Thyroid gland (tissue), 4 donors: ENCODE data around the gene ARHGEF10L. TPM values are rescaled to one million over a fixed set of nuclear protein-coding genes. Genes with fewer than 3 reads are reported as not detected.

Experiments
- DNase-seq, 2 donors: peaks; one replicate each; pipeline ENCODE4 v3.0.0-alpha.2; 2019
- H3K27ac ChIP-seq, 3 donors: fragments of 200-600 bp; sonication (generic); 1 replicate in 2 of 3; 2 replicates in 1 of 3; pipeline ENCODE4 v1.5.1; 2016 to 2019; ENCODE audit warnings: mild to moderate bottlenecking in 1 of 3, moderate library complexity in 1 of 3
- H3K27me3 ChIP-seq: fragments of 200-600 bp; sonication (generic); one replicate; pipeline ENCODE4 v1.5.1; 2019
- H3K36me3 ChIP-seq, 2 donors: fragments of 200-600 bp; sonication (generic); one replicate each; pipeline ENCODE4 v1.5.1; 2016 to 2019
- H3K4me1 ChIP-seq, 2 donors: fragments of 200-600 bp; sonication (generic); one replicate each; pipeline ENCODE4 v1.5.1; 2017 to 2019
- H3K4me3 ChIP-seq, 3 donors: fragments of 200-600 bp; sonication (generic); replicated peaks in 1 of 3; 1 replicate in 2 of 3; 2 replicates in 1 of 3; pipeline ENCODE4 v1.5.1; 2016; ENCODE audit warnings: mild to moderate bottlenecking in 1 of 3
- H3K9me3 ChIP-seq: fragments of 200-600 bp; sonication (generic); one replicate; pipeline ENCODE4 v1.5.1; 2017
- POLR2A ChIP-seq, 2 donors: fragments of 450-650 bp; IDR thresholded peaks; one replicate each; pipeline ENCODE4 v1.6.1; 2017; ENCODE audit warnings: antibody characterized with exemption in 2 of 2, mild to moderate bottlenecking in 2 of 2, moderate library complexity in 1 of 2
- WGBS, 2 donors: methylation state at CpG; one replicate each; pipeline ENCODE4 v1.1.5; 2017; 5-methylcytosine and 5-hydroxymethylcytosine counted together
- intact Hi-C: fragments of 100-400 bp; cut with DNase I; formaldehyde crosslinking; loops from one replicate; pipeline ENCODE4 v1.15.1; 2023
- total RNA-seq, 4 donors: library from RNA; depleted of rRNA; stranded (reverse); fragments of >200 nt; gene quantifications; one replicate each; pipeline ENCODE4 v1.2.3, GENCODE V29; 2016
- TF ChIP-seq, protein P1 (sequence below), 6 experiments: fragments of 200-600 bp in 3 of 6; fragments of 450-650 bp in 3 of 6; sonication (generic) in 3 of 6; IDR thresholded peaks; one replicate each; pipeline ENCODE4 v1.5.1; 2016 to 2019; ENCODE audit warnings: antibody characterized with exemption in 6 of 6, mild to moderate bottlenecking in 2 of 6, inconsistent platforms in 1 of 6, moderate library complexity in 1 of 6

ARHGEF10L gene
- total RNA-seq, 4 donors from 2014 or later = 32.2 to 64.5 (median 51.4) TPM

DNA sequence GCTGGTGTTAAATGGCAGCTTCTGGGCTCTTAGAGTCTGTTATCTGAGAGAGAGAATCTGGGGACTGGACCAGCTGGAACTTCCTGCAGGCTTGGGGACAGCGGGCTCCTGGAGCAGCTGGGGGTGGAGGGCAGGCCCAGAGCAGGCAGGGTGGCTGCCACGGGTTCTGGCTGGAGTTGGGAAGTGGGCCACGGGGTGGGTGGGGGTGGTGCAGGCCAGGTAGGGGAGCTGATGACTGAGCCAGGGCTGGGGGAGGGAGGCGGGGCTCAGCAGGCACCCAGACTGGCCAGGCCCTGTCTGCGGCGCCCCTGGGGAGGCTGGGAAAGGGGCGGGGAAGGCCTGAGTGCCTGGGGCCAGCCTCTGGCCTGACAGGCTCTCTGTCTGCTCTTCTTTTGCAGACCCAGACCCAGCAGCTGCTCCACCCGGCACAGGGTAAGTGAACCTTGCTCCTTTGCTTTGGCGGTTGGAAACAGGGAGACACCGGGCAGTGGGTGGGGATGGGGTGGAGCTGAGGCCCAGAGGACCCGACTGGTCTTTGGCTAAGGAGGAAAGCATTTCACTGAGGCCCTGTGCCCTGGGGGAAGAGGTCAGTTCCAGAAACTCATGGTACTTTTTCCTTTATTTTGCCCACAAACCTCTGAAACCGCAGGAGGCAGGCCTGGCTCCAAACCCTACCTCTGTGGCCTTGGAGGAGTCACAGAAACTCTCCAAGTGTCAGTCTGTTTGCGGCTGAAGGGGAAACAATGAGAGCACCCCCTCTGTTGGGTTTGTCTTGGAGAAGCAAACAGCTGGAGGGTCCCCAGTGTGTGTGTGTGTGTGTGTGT lies 48.8 kb downstream of the ARHGEF10L start:
- Histone ChIP-seq H3K36me3 (no peaks in the 10 kb centered on the region), H3K4me1 (peaks cover 55 to 72% of the 10 kb centered on the region in 2 donors), H3K9me3 (no peaks in the 10 kb centered on the region), H3K27me3 (no peaks in the 10 kb centered on the region), H3K27ac (peak overlapping the region; percentile 89 to 95 (median 92)), H3K4me3 (no peak overlapping the region)
- DNase-seq = peak; percentile 93 to 96
- 12 to 25% methylated on average over 9 to 10 of the region's 13 CpGs for WGBS, 2 donors
- intact Hi-C loops = no loop called here
- peak in 1 of 2 donors; percentile 49 for TF ChIP-seq POLR2A (IDR thresholded peaks at IDR 0.05)
- TF ChIP-seq, protein P1, sequence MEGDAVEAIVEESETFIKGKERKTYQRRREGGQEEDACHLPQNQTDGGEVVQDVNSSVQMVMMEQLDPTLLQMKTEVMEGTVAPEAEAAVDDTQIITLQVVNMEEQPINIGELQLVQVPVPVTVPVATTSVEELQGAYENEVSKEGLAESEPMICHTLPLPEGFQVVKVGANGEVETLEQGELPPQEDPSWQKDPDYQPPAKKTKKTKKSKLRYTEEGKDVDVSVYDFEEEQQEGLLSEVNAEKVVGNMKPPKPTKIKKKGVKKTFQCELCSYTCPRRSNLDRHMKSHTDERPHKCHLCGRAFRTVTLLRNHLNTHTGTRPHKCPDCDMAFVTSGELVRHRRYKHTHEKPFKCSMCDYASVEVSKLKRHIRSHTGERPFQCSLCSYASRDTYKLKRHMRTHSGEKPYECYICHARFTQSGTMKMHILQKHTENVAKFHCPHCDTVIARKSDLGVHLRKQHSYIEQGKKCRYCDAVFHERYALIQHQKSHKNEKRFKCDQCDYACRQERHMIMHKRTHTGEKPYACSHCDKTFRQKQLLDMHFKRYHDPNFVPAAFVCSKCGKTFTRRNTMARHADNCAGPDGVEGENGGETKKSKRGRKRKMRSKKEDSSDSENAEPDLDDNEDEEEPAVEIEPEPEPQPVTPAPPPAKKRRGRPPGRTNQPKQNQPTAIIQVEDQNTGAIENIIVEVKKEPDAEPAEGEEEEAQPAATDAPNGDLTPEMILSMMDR (IDR thresholded peaks at IDR 0.05) = no peak

DNA sequence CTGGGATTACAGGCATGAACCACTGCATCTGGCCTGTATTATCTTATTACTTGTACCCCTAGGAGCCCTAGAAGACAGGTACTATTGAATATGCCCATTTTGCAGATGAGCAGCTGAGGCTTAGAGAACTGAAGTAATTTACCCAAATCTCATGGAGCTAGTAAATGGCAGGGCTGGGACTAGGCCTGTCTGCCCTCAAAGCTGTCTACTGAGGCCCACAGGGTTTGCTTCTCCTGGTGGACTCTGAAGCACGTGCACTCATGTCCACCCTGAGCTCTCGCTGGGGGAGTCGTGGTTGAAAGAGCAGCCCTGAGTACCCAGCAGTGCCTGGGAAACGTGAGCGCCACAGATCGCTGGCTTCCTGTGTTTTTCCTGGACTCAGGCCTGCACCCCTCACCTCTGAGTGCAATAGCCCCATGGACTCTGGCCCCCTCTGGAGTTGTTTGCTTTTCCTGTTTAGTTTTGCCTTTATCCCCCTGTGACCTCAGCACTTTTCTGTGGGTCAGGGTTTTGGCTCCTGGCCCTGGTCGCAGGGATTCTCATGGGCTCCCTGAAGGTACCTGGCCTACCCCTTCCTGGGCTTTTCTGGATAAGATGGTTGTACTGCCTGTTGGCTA lies 52.4 kb downstream of the ARHGEF10L start:
- Histone ChIP-seq H3K27ac (peak overlapping the region; percentile 67 to 95 (median 92)), H3K4me1 (peaks cover 80 to 98% of the 10 kb centered on the region in 2 donors), H3K4me3 (no peak overlapping the region), H3K36me3 (no peaks in the 10 kb centered on the region), H3K27me3 (no peaks in the 10 kb centered on the region), H3K9me3 (no peaks in the 10 kb centered on the region)
- DNase-seq = peak; percentile 93 to 94
- 22 to 25% methylated on average over 6 to 7 of the region's 7 CpGs for WGBS, 2 donors
- TF ChIP-seq, protein P1 (IDR thresholded peaks at IDR 0.05) = peak in 3 of 6 experiments; percentile 26 to 38 (median 26)
- TF ChIP-seq POLR2A (IDR thresholded peaks at IDR 0.05) = no peak
- intact Hi-C loops = no loop called here

DNA sequence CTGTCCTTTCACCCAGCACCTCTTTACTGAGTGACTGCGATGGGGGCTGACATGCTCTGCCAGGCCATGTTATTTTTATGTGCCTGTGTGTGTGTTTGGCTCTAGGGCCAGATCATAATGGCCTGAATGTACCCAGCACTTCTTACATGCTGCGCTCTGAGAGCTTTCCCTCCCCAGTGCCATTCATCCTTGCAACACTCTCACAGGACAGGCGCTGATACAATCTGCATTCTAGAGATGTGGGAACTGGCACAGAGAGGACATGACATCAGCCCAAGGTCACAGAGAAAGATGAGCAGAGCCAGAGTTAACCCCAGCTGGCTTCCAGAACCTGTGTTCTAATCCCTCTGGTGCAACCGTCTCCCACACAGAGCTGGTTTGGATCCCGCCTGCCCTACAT lies 54.5 kb downstream of the ARHGEF10L start:
- Histone ChIP-seq H3K9me3 (no peaks in the 10 kb centered on the region), H3K36me3 (no peaks in the 10 kb centered on the region), H3K27ac (peak overlapping the region; percentile 52 to 95 (median 92)), H3K27me3 (no peaks in the 10 kb centered on the region), H3K4me1 (peaks cover 80 to 98% of the 10 kb centered on the region in 2 donors), H3K4me3 (no peak overlapping the region)
- WGBS, 2 donors = 50 to 62% methylated on average over 5 of the region's 5 CpGs
- intact Hi-C loops = no loop called here
- DNase-seq = peak; percentile 63 to 66
- peak in 1 of 2 donors; percentile 26 for TF ChIP-seq POLR2A (IDR thresholded peaks at IDR 0.05)
- TF ChIP-seq, protein P1 (IDR thresholded peaks at IDR 0.05) = no peak

DNA sequence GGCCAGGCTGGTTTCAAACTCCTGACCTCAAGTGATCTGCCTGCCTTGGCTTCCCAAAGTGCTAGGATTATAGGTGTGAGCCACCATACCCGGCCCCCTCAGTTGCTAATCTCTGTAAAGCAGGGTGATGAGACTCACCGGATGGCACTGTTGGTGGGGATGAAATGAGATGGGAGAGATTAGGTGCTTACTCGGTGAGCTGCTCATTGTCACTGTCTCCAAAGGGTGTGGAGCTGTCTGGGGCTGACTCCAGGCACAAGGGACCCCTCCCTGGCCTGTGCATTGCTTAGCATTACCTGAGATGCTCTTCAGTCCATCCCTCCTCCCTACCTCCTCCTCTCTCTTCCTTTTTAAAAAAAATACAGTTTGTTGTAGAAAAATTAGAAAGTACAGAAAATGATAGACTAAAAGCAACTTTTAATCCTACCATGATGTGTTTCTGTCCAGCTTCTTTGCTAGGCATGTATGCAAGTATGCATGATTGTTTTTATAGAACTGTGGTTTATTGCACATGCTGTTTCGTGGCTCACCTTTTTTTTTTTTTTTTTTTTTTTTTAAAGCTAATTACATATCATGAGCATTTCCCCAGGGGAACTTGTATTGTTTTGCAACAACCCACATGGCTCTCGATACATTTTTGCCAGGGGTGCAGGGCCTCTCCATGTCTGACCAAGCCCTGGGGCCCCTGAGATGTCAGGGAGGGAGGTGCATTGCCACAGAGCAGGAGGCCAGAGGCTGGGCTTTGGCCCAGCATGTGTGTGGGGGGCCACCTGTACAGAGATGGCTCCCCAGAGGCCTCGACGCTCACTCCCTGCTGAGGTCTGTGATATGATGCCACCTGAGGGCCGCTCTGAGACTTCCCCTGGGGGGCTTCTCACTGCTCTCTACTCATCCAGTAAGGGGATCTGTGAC lies 55.4 kb downstream of the ARHGEF10L start:
- WGBS, 2 donors = 81 to 88% methylated on average over 7 to 8 of the region's 8 CpGs
- H3K27me3 ChIP-seq = no peaks in the 10 kb centered on the region
- intact Hi-C loops = no loop called here
- TF ChIP-seq, protein P1 (IDR thresholded peaks at IDR 0.05) = no peak
- no peak for TF ChIP-seq POLR2A (IDR thresholded peaks at IDR 0.05)
- DNase-seq = no peak
- peak overlapping the region; percentile 89 to 95 (median 92) for H3K27ac ChIP-seq
- no peaks in the 10 kb centered on the region for H3K9me3 ChIP-seq
- H3K4me1 ChIP-seq = peaks cover 78 to 98% of the 10 kb centered on the region in 2 donors
- no peak overlapping the region for H3K4me3 ChIP-seq
- H3K36me3 ChIP-seq = no peaks in the 10 kb centered on the region
